HG03354 (cell line): ENCODE data around the gene IGFBP7.

Experiments
- ATAC-seq: cut with Tn5 transposase; IDR thresholded peaks from one replicate; pipeline ENCODE4 v1.9.1; 2021; ENCODE audit warnings: mild to moderate bottlenecking; ENCODE audit not compliant: unreplicated experiment, poor library complexity, severe bottlenecking

IGFBP7 gene

GRCh38 chr4:57109847-57110639, at the start of gene IGFBP7:
IGFBP7 (minus strand) TSS chr4:57110385; CDS start chr4:57110351, 34 bp downstream.
- peak; percentile 49 for ATAC-seq

GRCh38 chr4:57159866-57160265, 49.7 kb upstream of the IGFBP7 start:
- no peak for ATAC-seq

GRCh38 chr4:57158762-57159161, 48.6 kb upstream of the IGFBP7 start:
- no peak for ATAC-seq

GRCh38 chr4:57158221-57158620, 48.0 kb upstream of the IGFBP7 start:
- no peak for ATAC-seq

GRCh38 chr4:57157596-57158137, 47.5 kb upstream of the IGFBP7 start:
- no peak for ATAC-seq

- ATAC-seq = no peak
These were observed 46.2 kb upstream of the IGFBP7 start for GRCh38 chr4:57156242-57156990.

- no peak for ATAC-seq
These were observed 44.7 kb upstream of the IGFBP7 start for GRCh38 chr4:57154926-57155325.

GRCh38 chr4:57154191-57154590, 44.0 kb upstream of the IGFBP7 start:
- no peak for ATAC-seq

- ATAC-seq = no peak
These were observed 43.0 kb upstream of the IGFBP7 start for GRCh38 chr4:57153207-57153606.

- no peak for ATAC-seq
These were observed 41.3 kb upstream of the IGFBP7 start for GRCh38 chr4:57151481-57151880.

GRCh38 chr4:57149833-57150232, 39.6 kb upstream of the IGFBP7 start:
- no peak for ATAC-seq

- no peak for ATAC-seq
These were observed 38.8 kb upstream of the IGFBP7 start for GRCh38 chr4:57148831-57149505.

GRCh38 chr4:57148177-57148576, 38.0 kb upstream of the IGFBP7 start:
- ATAC-seq = no peak

- ATAC-seq = no peak
These were observed 37.3 kb upstream of the IGFBP7 start for GRCh38 chr4:57147335-57148060.

GRCh38 chr4:57146444-57146843, 36.3 kb upstream of the IGFBP7 start:
- ATAC-seq = no peak

GRCh38 chr4:57144466-57144865, 34.3 kb upstream of the IGFBP7 start:
- ATAC-seq = no peak

GRCh38 chr4:57139783-57140182, 29.6 kb upstream of the IGFBP7 start:
- ATAC-seq = no peak

- no peak for ATAC-seq
These were observed 27.1 kb upstream of the IGFBP7 start for GRCh38 chr4:57137261-57137660.

GRCh38 chr4:57136281-57136680, 26.1 kb upstream of the IGFBP7 start:
- ATAC-seq = no peak

GRCh38 chr4:57132743-57133137, 22.6 kb upstream of the IGFBP7 start:
- ATAC-seq = no peak
